ENCODE results near the gene DCP2. TPM values are rescaled to one million over a fixed set of nuclear protein-coding genes. Genes with fewer than 3 reads are reported as not detected.

The DCP2 gene
- total and polyA plus RNA-seq, 7 donors: 5.5 to 26.8 (median 18.1) TPM

- Histone ChIP-seq H3K4me3 (no peak overlapping the region), H3K9me3 (no peaks in the 10 kb centered on the region), H3K36me3 (peaks cover 0 to 10% (median 0%) of the 10 kb centered on the region in 4 donors), H3K27ac (no peak overlapping the region), H3K27me3 (no peaks in the 10 kb centered on the region), H3K4me1 (no peaks in the 10 kb centered on the region)
- WGBS, 2 donors: 82 to 83% methylated on average over 5 of the region's 5 CpGs
- DNase-seq: no peak
- intact Hi-C loops (cut with DNase I): no loop called here
- TF ChIP-seq POLR2AphosphoS5 (IDR thresholded peaks at IDR 0.05) (no peak), CTCF (IDR thresholded peaks at IDR 0.05) (no peak), EP300 (IDR thresholded peaks at IDR 0.05) (no peak), POLR2A (IDR thresholded peaks at IDR 0.05) (no peak)
These were observed 80.4 kb downstream of the DCP2 start for GRCh38 chr5:113056988-113057387.

GRCh38 chr5:113057557-113057984 lies 81.0 kb downstream of the DCP2 start:
- intact Hi-C loops (cut with DNase I): no loop called here
- Histone ChIP-seq H3K36me3 (peaks cover 0 to 10% (median 0%) of the 10 kb centered on the region in 4 donors), H3K9me3 (no peaks in the 10 kb centered on the region), H3K27ac (no peak overlapping the region), H3K27me3 (no peaks in the 10 kb centered on the region), H3K4me3 (no peak overlapping the region), H3K4me1 (no peaks in the 10 kb centered on the region)
- TF ChIP-seq CTCF (IDR thresholded peaks at IDR 0.05): no peak
- no peak for TF ChIP-seq EP300 (IDR thresholded peaks at IDR 0.05)
- no peak for TF ChIP-seq POLR2AphosphoS5 (IDR thresholded peaks at IDR 0.05)
- no peak for TF ChIP-seq POLR2A (IDR thresholded peaks at IDR 0.05)
- 81 to 83% methylated on average over 14 of the region's 14 CpGs for WGBS, 2 donors
- no peak for DNase-seq

- WGBS, 2 donors: 90 to 93% methylated on average over 5 of the region's 5 CpGs
- no peak for DNase-seq
- Histone ChIP-seq H3K36me3 (peaks cover 0 to 8% (median 0%) of the 10 kb centered on the region in 4 donors), H3K4me1 (no peaks in the 10 kb centered on the region), H3K9me3 (no peaks in the 10 kb centered on the region), H3K27ac (no peak overlapping the region), H3K27me3 (no peaks in the 10 kb centered on the region), H3K4me3 (no peak overlapping the region)
- intact Hi-C loops (cut with DNase I): no loop called here
- no peak for TF ChIP-seq POLR2A (IDR thresholded peaks at IDR 0.05)
- TF ChIP-seq CTCF (IDR thresholded peaks at IDR 0.05): no peak
- no peak for TF ChIP-seq EP300 (IDR thresholded peaks at IDR 0.05)
- TF ChIP-seq POLR2AphosphoS5 (IDR thresholded peaks at IDR 0.05): no peak
These were observed 81.7 kb downstream of the DCP2 start for GRCh38 chr5:113058269-113058668.

GRCh38 chr5:113058706-113059226 lies 82.2 kb downstream of the DCP2 start:
- 74 to 90% methylated on average over 6 of the region's 6 CpGs for whole genome bisulfite sequencing, 2 donors

More at GRCh38 chr5:113058706-113059226, 82.2 kb downstream of the DCP2 start:
- Histone ChIP-seq H3K9me3 (no peaks in the 10 kb centered on the region), H3K27me3 (no peaks in the 10 kb centered on the region), H3K36me3 (peaks cover 0 to 8% (median 1%) of the 10 kb centered on the region in 4 donors), H3K27ac (no peak overlapping the region), H3K4me3 (no peak overlapping the region), H3K4me1 (no peaks in the 10 kb centered on the region)
- no peak for DNase-seq
- intact Hi-C loops (cut with DNase I): no loop called here
- TF ChIP-seq POLR2AphosphoS5 (IDR thresholded peaks at IDR 0.05) (no peak), CTCF (IDR thresholded peaks at IDR 0.05) (no peak), POLR2A (IDR thresholded peaks at IDR 0.05) (no peak), EP300 (IDR thresholded peaks at IDR 0.05) (no peak)
